GM21717 (cell line): ENCODE measurements around the gene DDX56.
"Not testable (repeated sequence)": the region's sequence is repeated elsewhere in the genome, so short reads cannot be mapped to it uniquely, and the experiment has no call there.

ENCODE experiments used
- ATAC-seq: cut with Tn5 transposase; IDR thresholded peaks from one replicate; pipeline ENCODE4 v1.9.1; 2021; ENCODE audit warnings: mild to moderate bottlenecking, moderate library complexity; ENCODE audit not compliant: unreplicated experiment

Gene DDX56

GRCh38 chr7:44597181-44597580 is 23.5 kb upstream of the DDX56 start:
- ATAC-seq, result not testable (repeated sequence)

DNA sequence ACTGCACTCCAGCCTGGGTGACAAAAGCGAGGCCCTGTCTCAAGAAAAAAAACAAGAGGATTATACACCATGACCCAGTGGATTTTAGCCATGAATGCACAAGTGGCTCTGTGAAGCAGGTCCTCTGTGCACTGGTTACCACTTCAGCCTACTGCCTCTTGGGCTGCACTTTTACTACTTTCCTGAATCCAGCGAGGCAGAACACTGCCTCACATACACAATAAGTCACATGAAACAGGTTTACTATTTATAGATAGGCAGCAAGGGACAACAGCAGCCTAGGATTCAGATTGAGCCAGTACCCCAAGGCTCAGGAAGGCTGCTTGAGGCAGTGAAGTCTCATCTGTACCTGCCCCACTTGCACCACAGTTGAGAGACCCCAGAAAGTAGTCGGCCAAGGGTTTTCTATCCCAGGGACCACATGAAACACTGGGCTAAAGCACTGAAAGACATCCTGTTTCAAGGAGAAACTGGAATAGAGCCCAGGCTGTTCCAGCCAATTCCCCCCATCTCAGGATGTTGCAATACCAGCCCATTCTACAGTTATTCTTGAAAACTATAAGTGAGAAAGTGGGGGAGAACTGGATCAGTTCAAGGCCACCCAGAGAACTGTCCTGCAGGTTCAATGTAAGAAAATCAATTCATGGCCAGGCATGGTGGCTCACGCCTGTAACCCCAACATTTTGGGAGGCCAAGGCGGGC is 22.4 kb upstream of the DDX56 start:
- ATAC-seq, result no peak

DNA sequence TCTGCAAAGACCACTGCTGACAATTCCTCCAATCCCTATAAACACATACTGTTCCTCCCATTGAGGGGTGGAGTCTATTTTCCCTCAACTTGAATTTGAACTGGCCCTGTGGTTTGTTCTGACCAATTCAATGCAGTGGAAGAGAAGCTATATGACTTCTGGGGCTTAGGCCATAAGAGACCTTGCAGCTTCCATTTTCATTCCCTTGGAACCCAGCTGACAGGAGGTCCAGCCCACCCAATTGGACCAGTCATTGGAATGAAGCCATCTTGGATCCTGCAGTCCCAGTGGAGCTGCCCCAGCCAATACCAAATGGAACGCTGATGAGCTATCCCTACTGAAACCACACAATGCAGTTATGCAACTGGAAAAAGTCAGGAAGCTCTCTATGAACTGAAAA is 17.2 kb upstream of the DDX56 start:
- no peak for ATAC-seq

GRCh38 chr7:44587843-44588711 is 14.4 kb upstream of the DDX56 start:
- ATAC-seq, result no peak

GRCh38 chr7:44583146-44583865 is 9.6 kb upstream of the DDX56 start:
- no peak for ATAC-seq

GRCh38 chr7:44581879-44582603 is 8.3 kb upstream of the DDX56 start, which contains the start of gene TMED4:
Gene TMED4, minus strand, starts transcription at chr7:44582231. Its CDS starts 25 bp downstream, at chr7:44582206.
- ATAC-seq, result peak; percentile 73

DNA sequence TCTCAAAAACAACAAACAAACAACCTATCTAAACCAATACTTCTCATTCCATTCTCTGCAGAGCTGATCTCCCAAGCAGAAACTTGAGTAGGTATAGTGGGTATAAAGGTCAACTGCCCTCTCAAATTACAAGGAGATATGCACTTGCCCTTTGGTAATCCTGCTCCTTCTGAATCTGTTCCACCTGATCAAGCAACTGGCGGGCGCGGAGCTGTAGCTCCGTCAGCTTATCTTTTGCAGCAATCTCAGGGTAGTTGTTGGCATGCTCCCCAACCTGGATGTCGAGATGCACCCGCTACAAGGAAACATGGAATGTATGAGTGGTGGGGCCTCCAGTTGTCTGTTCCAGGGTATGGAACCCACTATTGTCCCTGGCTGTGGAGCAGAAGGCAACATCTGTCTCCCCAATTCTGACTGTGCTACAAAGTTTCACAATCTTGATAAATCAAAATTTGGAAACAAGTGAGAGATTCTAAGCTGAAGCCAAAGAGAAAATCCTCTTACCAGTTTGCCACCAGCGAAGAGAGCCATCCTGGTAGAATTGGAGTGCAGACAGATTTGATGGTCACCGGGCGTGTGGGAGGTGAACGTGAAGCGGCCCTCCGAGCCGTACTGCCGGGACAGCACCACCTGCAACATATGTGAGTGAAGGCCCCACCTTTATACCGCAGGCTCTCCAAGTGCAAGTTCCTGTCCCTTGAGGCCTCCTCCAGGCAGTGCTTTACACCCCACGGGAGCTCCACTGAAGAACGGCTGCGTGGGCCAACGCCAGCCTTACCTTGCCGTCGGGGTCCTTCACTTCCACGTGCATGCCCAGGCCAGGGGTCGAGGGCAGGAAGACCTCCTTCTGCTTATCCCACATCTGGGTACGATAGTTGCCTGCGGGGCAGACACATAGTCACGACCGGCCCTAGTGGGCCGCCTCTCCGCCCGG is 7.5 kb upstream of the DDX56 start:
- peak; percentile 41 for ATAC-seq

GRCh38 chr7:44576228-44576627 is 2.5 kb upstream of the DDX56 start:
- no peak for ATAC-seq

DNA sequence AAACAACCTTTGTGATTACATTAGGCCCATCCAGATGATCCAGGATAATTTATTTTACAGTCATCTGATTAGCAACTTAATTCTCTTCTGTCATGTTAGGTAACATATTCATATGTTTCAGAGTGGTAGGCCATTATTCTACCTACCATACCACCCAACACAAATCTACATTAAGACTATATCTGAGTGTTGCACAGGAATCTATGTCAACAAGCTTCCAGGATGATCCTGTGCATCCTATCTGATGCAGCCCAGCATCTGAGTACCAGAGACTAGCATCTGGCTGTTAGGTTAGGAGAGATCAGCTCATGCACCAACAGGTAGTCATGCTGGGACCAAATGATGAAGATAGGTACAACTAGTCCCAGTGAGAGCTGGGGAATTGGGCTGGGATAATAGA is 1.3 kb upstream of the DDX56 start:
- no peak for ATAC-seq

DNA sequence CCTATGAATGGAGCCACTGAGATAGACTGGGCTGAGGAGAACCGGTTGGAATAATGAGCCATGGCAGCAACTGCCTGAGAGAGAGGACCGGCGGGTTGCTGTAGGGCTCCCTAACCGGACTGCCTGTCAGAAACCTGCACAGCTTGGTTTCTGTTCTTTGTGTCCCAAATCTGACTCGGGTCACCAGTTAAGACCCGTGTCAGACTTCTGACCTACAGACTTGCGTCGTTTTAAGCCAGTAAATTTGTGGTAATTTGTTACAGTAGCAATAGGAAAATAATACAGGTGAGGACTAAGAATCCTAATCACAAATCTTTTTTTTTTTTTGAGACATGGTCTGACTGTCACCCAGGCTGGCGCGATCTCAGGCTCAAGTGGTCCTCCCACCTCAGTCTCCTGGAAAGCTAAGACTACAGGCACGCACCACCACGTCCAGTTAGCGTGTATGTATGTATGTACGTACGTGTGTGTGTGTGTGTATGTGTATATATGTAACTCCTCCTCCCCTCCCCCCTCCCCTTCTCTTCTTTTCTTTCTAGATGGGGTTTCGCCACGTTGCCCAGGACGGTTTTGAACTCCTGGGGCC is 672 bp upstream of the DDX56 start:
- ATAC-seq, result no peak

DNA sequence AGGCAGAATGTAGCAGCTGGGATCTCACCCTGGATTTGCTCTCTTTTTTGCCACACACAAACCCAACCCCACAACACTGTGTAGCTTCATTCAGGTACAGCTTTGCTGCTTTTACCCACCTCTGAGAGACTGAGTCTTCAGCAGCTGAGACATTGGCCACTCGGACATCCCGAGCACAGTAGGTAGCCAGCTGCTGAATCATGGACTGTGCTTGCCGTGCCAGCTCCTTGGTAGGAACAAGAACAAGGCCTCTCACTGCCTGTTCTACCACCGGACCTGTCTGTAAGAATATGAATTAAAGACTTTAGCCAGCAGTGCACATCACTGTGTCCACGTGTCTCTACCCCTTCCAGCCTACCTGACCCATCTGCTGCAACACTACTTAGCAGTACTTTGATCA is 937 bp downstream of the DDX56 start:
- ATAC-seq, result no peak

GRCh38 chr7:44569959-44570358 is 3.7 kb downstream of the DDX56 start:
- no peak for ATAC-seq

DNA sequence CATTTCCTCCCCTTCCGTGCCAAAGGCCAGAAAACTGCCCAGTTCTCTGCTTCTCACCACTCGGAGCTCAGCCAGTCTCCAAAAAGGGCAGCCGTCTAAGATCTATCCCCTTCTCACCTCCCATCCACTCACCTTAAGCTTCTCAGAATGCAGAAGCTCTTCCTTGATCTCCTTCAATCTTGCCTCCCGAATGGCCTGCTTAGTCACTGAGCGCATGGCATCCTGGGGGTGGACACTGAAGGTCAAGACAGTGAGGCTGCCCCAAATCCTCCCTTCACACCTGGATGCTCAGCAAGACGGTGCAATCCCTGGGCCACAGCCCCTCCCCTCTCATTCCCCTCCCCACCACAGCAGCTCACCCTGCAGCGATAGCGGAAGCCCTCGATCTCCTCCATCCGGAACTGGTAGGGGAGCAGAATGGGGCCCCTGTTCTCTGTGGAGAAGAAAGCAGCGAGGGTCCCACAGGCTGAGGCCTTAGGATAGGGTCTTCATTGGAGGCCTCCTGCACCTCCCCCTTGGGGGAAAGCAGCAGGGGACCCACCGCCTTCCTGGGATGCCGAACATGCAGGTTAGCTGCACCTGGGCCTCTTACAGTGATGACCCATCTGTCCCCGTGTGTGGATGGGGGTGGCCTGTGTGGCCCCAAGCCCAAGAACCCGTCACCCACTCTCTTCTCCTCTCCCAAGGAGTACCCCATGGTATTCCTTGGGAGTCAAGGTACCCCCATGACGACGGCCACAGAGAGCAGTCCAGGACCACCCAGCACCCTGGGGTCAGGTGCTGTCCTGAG is 4.7 kb downstream of the DDX56 start:
- ATAC-seq, result no peak

- ATAC-seq, result no peak
Measured at GRCh38 chr7:44567884-44568283, 5.8 kb downstream of the DDX56 start.

DNA sequence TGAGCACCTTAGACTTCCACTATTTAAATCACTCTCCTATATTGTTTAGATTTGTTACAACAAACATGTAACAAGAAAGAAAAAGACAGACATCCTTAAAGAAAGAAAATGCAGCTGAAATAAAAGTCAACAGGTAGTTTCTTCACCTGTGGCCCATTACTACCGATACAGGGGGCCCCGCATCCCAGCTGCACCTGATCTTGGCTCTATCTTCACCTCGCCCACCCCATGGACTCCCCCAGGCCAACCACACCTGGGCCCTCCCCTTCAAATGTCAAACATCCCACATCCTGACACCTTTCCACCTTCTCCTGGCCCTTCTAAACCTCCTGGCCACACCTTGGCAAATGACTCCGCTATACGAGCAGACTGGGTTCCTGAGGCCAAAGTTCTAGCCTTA is 7.0 kb downstream of the DDX56 start:
- no peak for ATAC-seq

GRCh38 chr7:44565795-44566559 is 7.7 kb downstream of the DDX56 start:
- ATAC-seq, result no peak

DNA sequence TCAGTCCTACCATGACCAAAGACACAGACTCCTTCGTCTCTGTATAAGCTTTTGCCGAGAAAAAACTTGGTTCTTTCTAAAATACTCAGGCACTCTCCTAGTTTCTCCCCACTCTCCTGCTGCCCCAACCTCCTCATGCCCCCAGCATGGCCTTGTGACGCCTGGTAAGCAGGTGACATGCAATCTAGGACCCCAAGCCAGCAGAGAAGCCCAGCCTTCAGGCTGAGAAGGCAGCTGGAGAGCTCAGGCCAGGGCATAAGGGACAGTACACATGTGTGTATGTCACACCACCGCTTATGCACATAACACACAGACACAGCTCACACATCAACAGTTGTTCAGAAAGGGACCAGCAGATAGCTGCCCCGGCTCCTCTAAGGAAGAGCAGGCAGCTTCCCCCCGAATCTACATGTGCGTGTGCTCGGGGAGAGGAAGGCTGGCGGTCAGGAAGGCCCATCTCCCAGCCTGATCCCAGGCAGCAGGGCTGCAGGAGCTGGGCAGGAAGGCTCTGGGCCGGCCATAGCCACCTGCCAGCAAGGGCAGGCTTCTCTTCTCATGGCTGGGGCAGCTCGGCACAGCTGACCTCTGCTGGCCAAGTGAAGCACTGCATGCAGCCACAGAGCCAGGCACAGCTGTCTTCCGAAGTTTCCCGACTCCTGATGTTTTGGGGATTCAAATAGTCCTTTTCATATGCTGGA is 8.5 kb downstream of the DDX56 start:
- no peak for ATAC-seq
